ENCODE data around the gene SH3BP5L. TPM values are rescaled to one million over a fixed set of nuclear protein-coding genes. Genes with fewer than 3 reads are reported as not detected.

SH3BP5L gene
- total and polyA plus RNA-seq, 7 donors, result 18.6 to 52.7 (median 26.9) TPM

- no peaks in the 10 kb centered on the region for H3K27me3 ChIP-seq (ENCODE audit: insufficient read depth in 3 of 3, low read length in 2 of 3)
- intact Hi-C loops (cut with DNase I), result no loop called here
- TF ChIP-seq CTCF (IDR thresholded peaks at IDR 0.05), result no peak
- H3K4me3 ChIP-seq, result no peak overlapping the region
- no peak overlapping the region for H3K27ac ChIP-seq
- no peak for DNase-seq
- peaks cover 50% of the 10 kb centered on the region for H3K4me1 ChIP-seq
- H3K36me3 ChIP-seq (ENCODE audit: insufficient read depth in 1 of 2, low read depth in 1 of 2), result peaks cover 0 to 35% of the 10 kb centered on the region in 2 donors
- no peaks in the 10 kb centered on the region for H3K9me3 ChIP-seq
- 77 to 89% (median 83%) methylated on average over 7 of the region's 7 CpGs for WGBS, 3 donors
- ATAC-seq, result no peak
Measured at GRCh38 chr1:248820041-248820585, 5.6 kb downstream of the SH3BP5L start.

- no peak overlapping the region for H3K27ac ChIP-seq
- 64 to 78% (median 66%) methylated on average over 5 of the region's 5 CpGs for WGBS, 3 donors
- H3K36me3 ChIP-seq (ENCODE audit: insufficient read depth in 1 of 2, low read depth in 1 of 2), result peaks cover 0 to 49% of the 10 kb centered on the region in 2 donors
- H3K4me3 ChIP-seq, result no peak overlapping the region
- TF ChIP-seq CTCF (IDR thresholded peaks at IDR 0.05), result no peak
- ATAC-seq, result peak in 1 of 4 donors; percentile 11
- intact Hi-C loops (cut with DNase I), result no loop called here
- no peak for DNase-seq
- H3K9me3 ChIP-seq, result no peaks in the 10 kb centered on the region
- no peaks in the 10 kb centered on the region for H3K27me3 ChIP-seq (ENCODE audit: insufficient read depth in 3 of 3, low read length in 2 of 3)
- H3K4me1 ChIP-seq, result peaks cover 37% of the 10 kb centered on the region
Measured at GRCh38 chr1:248818505-248819374, 7.0 kb downstream of the SH3BP5L start.

GRCh38 chr1:248817065-248817464, 8.7 kb downstream of the SH3BP5L start:
- Histone ChIP-seq H3K4me3 (no peak overlapping the region), H3K4me1 (peaks cover 20% of the 10 kb centered on the region), H3K27ac (no peak overlapping the region), H3K36me3 (ENCODE audit: insufficient read depth in 1 of 2, low read depth in 1 of 2) (peaks cover 0 to 64% of the 10 kb centered on the region in 2 donors), H3K27me3 (ENCODE audit: insufficient read depth in 3 of 3, low read length in 2 of 3) (no peaks in the 10 kb centered on the region), H3K9me3 (no peaks in the 10 kb centered on the region)
- 83 to 87% (median 86%) methylated on average over 6 of the region's 6 CpGs for whole genome bisulfite sequencing, 3 donors
- intact Hi-C loops (cut with DNase I), result no loop called here
- no peak for TF ChIP-seq CTCF (IDR thresholded peaks at IDR 0.05)
- DNase-seq (no peak), ATAC-seq (no peak)

- Histone ChIP-seq H3K36me3 (ENCODE audit: insufficient read depth in 1 of 2, low read depth in 1 of 2) (peaks cover 0 to 73% of the 10 kb centered on the region in 2 donors), H3K27ac (no peak overlapping the region), H3K27me3 (ENCODE audit: insufficient read depth in 3 of 3, low read length in 2 of 3) (no peaks in the 10 kb centered on the region), H3K4me1 (peaks cover 12% of the 10 kb centered on the region), H3K4me3 (no peak overlapping the region), H3K9me3 (no peaks in the 10 kb centered on the region)
- TF ChIP-seq CTCF (IDR thresholded peaks at IDR 0.05), result no peak
- intact Hi-C loops (cut with DNase I), result no loop called here
- 88 to 96% (median 89%) methylated on average over 13 of the region's 13 CpGs for WGBS, 3 donors
- ATAC-seq (no peak), DNase-seq (no peak)
Measured at GRCh38 chr1:248816042-248816851, 9.5 kb downstream of the SH3BP5L start.
